GM23338 (cell line): ENCODE data around the gene ELFN2.

Experiments
- CREB1 ChIP-seq: fragments of 250-450 bp; sonication (Bioruptor Pico); IDR thresholded peaks from 2 replicates; pipeline ENCODE4 v1.5.0; 2020; ENCODE audit warnings: low read depth, mild to moderate bottlenecking, moderate library complexity
- CTCF ChIP-seq, 2 experiments: fragments of 200-600 bp in 1 of 2; sonication (generic) in 1 of 2; conservative IDR thresholded peaks; 2 replicates each; pipeline versions ENCODE4 v1.5.1 to v1.6.1; 2016 to 2017; ENCODE audit warnings: antibody characterized with exemption in 2 of 2, low read depth in 2 of 2, mild to moderate bottlenecking in 2 of 2, moderate library complexity in 1 of 2
- EZH2 ChIP-seq: fragments of 200-600 bp; sonication (generic); IDR thresholded peaks from one replicate; pipeline ENCODE4 v1.8.0; 2017; ENCODE audit warnings: antibody characterized with exemption, mild to moderate bottlenecking, low read depth; ENCODE audit not compliant: unreplicated experiment
- NANOG ChIP-seq: IDR thresholded peaks from 2 replicates; pipeline ENCODE4 v1.6.1; 2016; ENCODE audit warnings: antibody characterized with exemption, borderline replicate concordance
- POLR2AphosphoS5 ChIP-seq: IDR thresholded peaks from 2 replicates; pipeline ENCODE4 v1.6.1; 2016; ENCODE audit warnings: antibody characterized with exemption, low read depth
- ZNF114 ChIP-seq: fragments of 250-450 bp; sonication (Bioruptor Pico); IDR thresholded peaks from 2 replicates; pipeline ENCODE4 v1.5.0; 2020; ENCODE audit warnings: mild to moderate bottlenecking, moderate library complexity

- TF ChIP-seq CREB1 (no peak), POLR2AphosphoS5 (no peak), EZH2 (no peak), CTCF (conservative IDR thresholded peaks at IDR 0.05; ENCODE audit: low read depth in 2 of 2) (no peak), NANOG (no peak), ZNF114 (CRISPR knock-in tag) (no peak)
These were observed 12.1 kb upstream of the ELFN2 start for GRCh38 chr22:37439347-37439746.
